Esophagus muscularis mucosa (tissue), 4 donors: ENCODE results near the gene HOXD9. TPM values are rescaled to one million over a fixed set of nuclear protein-coding genes. Genes with fewer than 3 reads are reported as not detected.

Experiments
- DNase-seq: peaks from one replicate; pipeline ENCODE4 v3.0.0-alpha.2; 2017; ENCODE audit errors: extremely low spot score
- H3K27ac ChIP-seq, 4 donors: fragments of 200-600 bp; sonication (generic); replicated peaks in 1 of 4; 1 replicate in 3 of 4; 2 replicates in 1 of 4; pipeline ENCODE4 v1.5.1; 2016 to 2019; ENCODE audit warnings: mild to moderate bottlenecking in 1 of 4
- H3K27me3 ChIP-seq, 4 donors: fragments of 200-600 bp; sonication (generic); one replicate each; pipeline versions ENCODE4 v1.5.1 to v1.6.0; 2016 to 2019
- H3K36me3 ChIP-seq, 4 donors: fragments of 200-600 bp; sonication (generic); one replicate each; pipeline ENCODE4 v1.5.1; 2016 to 2019
- H3K4me1 ChIP-seq, 4 donors: fragments of 200-600 bp; sonication (generic); one replicate each; pipeline ENCODE4 v1.5.1; 2016 to 2019
- H3K4me3 ChIP-seq, 4 donors: fragments of 200-600 bp; sonication (generic); 1 replicate in 2 of 4; 2 replicates in 2 of 4; pipeline ENCODE4 v1.5.1; 2016 to 2019; ENCODE audit warnings: mild to moderate bottlenecking in 4 of 4, moderate library complexity in 1 of 4
- H3K9me3 ChIP-seq, 4 donors: fragments of 200-600 bp; sonication (generic); 1 replicate in 3 of 4; 2 replicates in 1 of 4; pipeline ENCODE4 v1.5.1; 2016 to 2019
- CTCF ChIP-seq, 3 experiments: fragments of 200-600 bp in 2 of 3; fragments of 450-650 bp in 1 of 3; sonication (generic) in 2 of 3; IDR thresholded peaks; one replicate each; pipeline ENCODE4 v1.5.1; 2017 to 2019; ENCODE audit warnings: antibody characterized with exemption in 3 of 3, mild to moderate bottlenecking in 2 of 3, moderate library complexity in 1 of 3
- EP300 ChIP-seq: sonication (generic); formaldehyde crosslinking; IDR thresholded peaks from one replicate; pipeline ENCODE4 v1.6.1; 2017; ENCODE audit warnings: antibody characterized with exemption
- POLR2A ChIP-seq: fragments of 450-650 bp; IDR thresholded peaks from one replicate; pipeline ENCODE4 v1.6.1; 2017; ENCODE audit warnings: antibody characterized with exemption, moderate library complexity, mild to moderate bottlenecking, low read depth
- POLR2AphosphoS5 ChIP-seq, 2 donors: sonication (generic); formaldehyde crosslinking; IDR thresholded peaks; one replicate each; pipeline ENCODE4 v1.6.1; 2017; ENCODE audit warnings: antibody characterized with exemption in 2 of 2
- WGBS: methylation state at CpG from one replicate; pipeline ENCODE4 v1.1.5; 2018; 5-methylcytosine and 5-hydroxymethylcytosine counted together
- intact Hi-C: fragments of 100-400 bp; cut with DNase I; formaldehyde crosslinking; loops from one replicate; pipeline ENCODE4 v1.15.1; 2023
- total RNA-seq, 4 donors: library from RNA; depleted of rRNA; stranded (reverse); fragments of >200 nt; gene quantifications; one replicate each; pipeline versions ENCODE4 v1.1.0 to v1.2.1, GENCODE V29; 2016

Gene HOXD9
- total RNA-seq, 4 donors from 2014 or later: 0.83 to 2.2 (median 0.99) TPM

GRCh38 chr2:176076063-176076462, 46.5 kb upstream of the HOXD9 start:
- Histone ChIP-seq H3K4me1 (peaks cover 13 to 44% (median 30%) of the 10 kb centered on the region in 4 donors), H3K27ac (no peak overlapping the region), H3K4me3 (no peak overlapping the region), H3K27me3 (peaks cover 0 to 100% (median 88%) of the 10 kb centered on the region in 4 donors), H3K9me3 (no peaks in the 10 kb centered on the region), H3K36me3 (no peaks in the 10 kb centered on the region)
- no peak for DNase-seq
- 21% methylated on average over 7 of the region's 7 CpGs for WGBS
- intact Hi-C loops: loop anchor here (5.0 kb wide), 1 partner anchor 709 kb away; no protein-coding TSS in a partner anchor
- no peak for TF ChIP-seq CTCF (IDR thresholded peaks at IDR 0.05)
- TF ChIP-seq EP300: no peak
- no peak for TF ChIP-seq POLR2A
- TF ChIP-seq POLR2AphosphoS5 (IDR thresholded peaks at IDR 0.05): no peak

GRCh38 chr2:176076796-176077195, 45.7 kb upstream of the HOXD9 start:
- no peak overlapping the region for H3K4me3 ChIP-seq
- H3K36me3 ChIP-seq: no peaks in the 10 kb centered on the region
- peaks cover 13 to 39% (median 29%) of the 10 kb centered on the region in 4 donors for H3K4me1 ChIP-seq
- TF ChIP-seq POLR2A (no peak), EP300 (no peak), CTCF (IDR thresholded peaks at IDR 0.05) (no peak), POLR2AphosphoS5 (IDR thresholded peaks at IDR 0.05) (no peak)
- intact Hi-C loops: loop anchor here (5.0 kb wide), 1 partner anchor 709 kb away; no protein-coding TSS in a partner anchor
- no peak for DNase-seq
- H3K27me3 ChIP-seq: peaks cover 0 to 100% (median 88%) of the 10 kb centered on the region in 4 donors
- H3K27ac ChIP-seq: no peak overlapping the region
- WGBS: 23% methylated on average over 2 of the region's 2 CpGs
- H3K9me3 ChIP-seq: no peaks in the 10 kb centered on the region

GRCh38 chr2:176078541-176079284, 43.8 kb upstream of the HOXD9 start:
- intact Hi-C loops: loop anchor here (5.0 kb wide), 1 partner anchor 711 kb away; no protein-coding TSS in a partner anchor
- Histone ChIP-seq H3K27ac (no peak overlapping the region), H3K27me3 (peaks cover 0 to 100% (median 90%) of the 10 kb centered on the region in 4 donors), H3K9me3 (peaks cover 0 to 3% (median 0%) of the 10 kb centered on the region in 4 donors), H3K36me3 (no peaks in the 10 kb centered on the region), H3K4me3 (no peak overlapping the region), H3K4me1 (peaks cover 18 to 42% (median 37%) of the 10 kb centered on the region in 4 donors)
- 13% methylated on average over 25 of the region's 25 CpGs for WGBS
- no peak for TF ChIP-seq CTCF (IDR thresholded peaks at IDR 0.05)
- no peak for TF ChIP-seq POLR2A
- no peak for TF ChIP-seq POLR2AphosphoS5 (IDR thresholded peaks at IDR 0.05)
- no peak for TF ChIP-seq EP300
- DNase-seq: no peak

GRCh38 chr2:176079285-176079830, 43.2 kb upstream of the HOXD9 start:
- TF ChIP-seq POLR2AphosphoS5 (IDR thresholded peaks at IDR 0.05) (no peak), CTCF (IDR thresholded peaks at IDR 0.05) (no peak), EP300 (no peak), POLR2A (no peak)
- peak overlapping the region in 3 of 4 donors; percentile 25 to 40 (median 36) for H3K4me3 ChIP-seq
- peaks cover 18 to 43% (median 40%) of the 10 kb centered on the region in 4 donors for H3K4me1 ChIP-seq
- DNase-seq: no peak
- no peaks in the 10 kb centered on the region for H3K36me3 ChIP-seq
- H3K27ac ChIP-seq: no peak overlapping the region
- 2% methylated on average over 30 of the region's 30 CpGs for WGBS
- intact Hi-C loops: loop anchor here (5.0 kb wide), 1 partner anchor 712 kb away; no protein-coding TSS in a partner anchor
- H3K9me3 ChIP-seq: peaks cover 0 to 3% (median 0%) of the 10 kb centered on the region in 4 donors
- peaks cover 0 to 100% (median 90%) of the 10 kb centered on the region in 4 donors for H3K27me3 ChIP-seq
